GM23248 (cell line): Measurements from ENCODE around the gene EMP1.

ENCODE experiments used
- EZH2 ChIP-seq: fragments of 200-600 bp; sonication (generic); IDR thresholded peaks from 2 replicates; pipeline ENCODE4 v1.6.1; 2018; ENCODE audit warnings: antibody characterized with exemption, mild to moderate bottlenecking; ENCODE audit not compliant: insufficient read depth, poor library complexity, severe bottlenecking
- EZH2phosphoT487 ChIP-seq: fragments of 200-600 bp; sonication (generic); IDR thresholded peaks from 2 replicates; pipeline ENCODE4 v1.6.1; 2018; ENCODE audit warnings: antibody characterized with exemption, moderate library complexity, mild to moderate bottlenecking, low read depth; ENCODE audit not compliant: insufficient read depth

GRCh38 chr12:13169272-13169671, 27.3 kb upstream of the EMP1 start:
- TF ChIP-seq EZH2 (no peak), EZH2phosphoT487 (no peak)
